CD14-positive monocyte (primary cell): Measurements from ENCODE around the gene SMTNL2. TPM values are rescaled to one million over a fixed set of nuclear protein-coding genes. Genes with fewer than 3 reads are reported as not detected.
"Not testable (repeated sequence)": the region's sequence is repeated elsewhere in the genome, so short reads cannot be mapped to it uniquely, and the experiment has no call there.

Experiments
- DNase-seq, 3 donors: peaks; one replicate each; pipeline ENCODE4 v3.0.0-alpha.2; 2011 to 2022
- H2AFZ ChIP-seq: 2 replicates; pipeline ENCODE4 v1.6.0; 2012; ENCODE audit warnings: mild to moderate bottlenecking, low read depth, low read length, inconsistent platforms; ENCODE audit not compliant: insufficient read depth, poor library complexity, severe bottlenecking
- H3K27ac ChIP-seq, 2 donors: 1 replicate in 1 of 2; 2 replicates in 1 of 2; pipeline ENCODE4 v1.5.1; 2012 to 2013; ENCODE audit warnings: low read length in 2 of 2, control low read depth in 1 of 2, inconsistent platforms in 1 of 2, low read depth in 1 of 2, mild to moderate bottlenecking in 1 of 2
- H3K27me3 ChIP-seq, 2 donors: one replicate each; pipeline versions ENCODE4 v1.6.0 to v1.6.1; 2011 to 2013; ENCODE audit warnings: low read length in 2 of 2; ENCODE audit not compliant: control insufficient read depth in 2 of 2, insufficient read depth in 2 of 2
- H3K36me3 ChIP-seq, 2 donors: replicated peaks in 1 of 2; 1 replicate in 1 of 2; 2 replicates in 1 of 2; pipeline versions ENCODE4 v1.5.1 to v1.6.1; 2012 to 2013; ENCODE audit warnings: low read length in 2 of 2, control low read depth in 1 of 2, inconsistent platforms in 1 of 2, mild to moderate bottlenecking in 1 of 2; ENCODE audit not compliant: insufficient read depth in 2 of 2, control insufficient read depth in 1 of 2
- H3K4me1 ChIP-seq, 2 donors: 1 replicate in 1 of 2; 2 replicates in 1 of 2; pipeline versions ENCODE4 v1.5.1 to v1.6.1; 2012 to 2013; ENCODE audit warnings: low read length in 2 of 2, control low read depth in 1 of 2, inconsistent platforms in 1 of 2, mild to moderate bottlenecking in 1 of 2, moderate library complexity in 1 of 2; ENCODE audit not compliant: insufficient read depth in 2 of 2, control insufficient read depth in 1 of 2
- H3K4me2 ChIP-seq: replicated peaks from 2 replicates; pipeline ENCODE3; 2012; ENCODE audit warnings: low read length, moderate library complexity, mild to moderate bottlenecking; ENCODE audit not compliant: poor library complexity, severe bottlenecking; ENCODE audit errors: extremely low read depth
- H3K4me3 ChIP-seq, 3 experiments: fragments of 200-600 bp in 1 of 3; sonication (generic) in 1 of 3; replicated peaks in 1 of 3; 1 replicate in 2 of 3; 2 replicates in 1 of 3; pipeline ENCODE4 v1.5.1; 2011 to 2013; ENCODE audit warnings: low read length in 3 of 3, mild to moderate bottlenecking in 3 of 3, control low read depth in 2 of 3, low read depth in 2 of 3, inconsistent platforms in 1 of 3, moderate library complexity in 1 of 3
- H3K79me2 ChIP-seq: 2 replicates; pipeline ENCODE4 v1.6.0; 2012; ENCODE audit warnings: mild to moderate bottlenecking, control low read depth, inconsistent platforms, low read length, moderate library complexity; ENCODE audit not compliant: insufficient read depth
- H3K9ac ChIP-seq: 2 replicates; pipeline ENCODE4 v1.6.0; 2017; ENCODE audit warnings: low read length, mild to moderate bottlenecking; ENCODE audit not compliant: insufficient read depth, poor library complexity, severe bottlenecking
- H3K9me3 ChIP-seq, 2 donors: replicated peaks in 1 of 2; 1 replicate in 1 of 2; 2 replicates in 1 of 2; pipeline versions ENCODE4 v1.5.1 to v1.6.1; 2012 to 2013; ENCODE audit warnings: low read length in 2 of 2, control low read depth in 1 of 2; ENCODE audit not compliant: control insufficient read depth in 1 of 2, insufficient read depth in 1 of 2
- H4K20me1 ChIP-seq: 2 replicates; pipeline ENCODE4 v1.6.0; 2012; ENCODE audit warnings: mild to moderate bottlenecking, low read length, control low read depth, moderate library complexity; ENCODE audit not compliant: insufficient read depth
- H3K27ac Mint-ChIP-seq, 7 donors: one replicate each; pipeline ENCODE4 v1.8.0; 2020; ENCODE audit warnings: mild to moderate bottlenecking in 7 of 7, mixed read lengths in 7 of 7, moderate library complexity in 6 of 7, inconsistent platforms in 2 of 7
- H3K27me3 Mint-ChIP-seq, 3 donors: one replicate each; pipeline ENCODE4 v1.8.0; 2021 to 2022; ENCODE audit warnings: low read depth in 3 of 3, mild to moderate bottlenecking in 3 of 3, mixed read lengths in 3 of 3, moderate library complexity in 3 of 3, inconsistent platforms in 1 of 3
- H3K36me3 Mint-ChIP-seq, 2 donors: one replicate each; pipeline ENCODE4 v1.8.0; 2020; ENCODE audit warnings: mixed read lengths in 2 of 2, inconsistent platforms in 1 of 2, mild to moderate bottlenecking in 1 of 2
- H3K4me1 Mint-ChIP-seq: one replicate; pipeline ENCODE4 v1.8.0; 2020; ENCODE audit warnings: mild to moderate bottlenecking, mixed read lengths
- H3K4me3 Mint-ChIP-seq, 2 donors: one replicate each; pipeline ENCODE4 v1.8.0; 2020; ENCODE audit warnings: mild to moderate bottlenecking in 2 of 2, mixed read lengths in 2 of 2, moderate library complexity in 1 of 2
- H3K9me3 Mint-ChIP-seq, 7 donors: one replicate each; pipeline ENCODE4 v1.8.0; 2020 to 2022; ENCODE audit warnings: mixed read lengths in 7 of 7, mild to moderate bottlenecking in 6 of 7, moderate library complexity in 6 of 7, inconsistent platforms in 2 of 7
- CTCF ChIP-seq: fragments of 200-600 bp; IDR thresholded peaks from one replicate; pipeline ENCODE4 v1.8.0; 2022; ENCODE audit warnings: antibody characterized with exemption, mild to moderate bottlenecking
- WGBS: methylation state at CpG from one replicate; pipeline ENCODE4 v1.1.5; 2013; ENCODE audit warnings: missing lambda C conversion rate; ENCODE audit not compliant: insufficient coverage; 5-methylcytosine and 5-hydroxymethylcytosine counted together
- intact Hi-C, 2 donors: fragments of 100-400 bp; cut with micrococcal nuclease; formaldehyde crosslinking; loops; one replicate each; pipeline versions ENCODE4 v1.15.0 to v1.15.1; 2023
- polyA plus RNA-seq, 3 donors: library from polyadenylated mRNA; depleted of rRNA in 1 of 3; unstranded in 2 of 3; stranded (reverse) in 1 of 3; fragments of 300-500 nt in 2 of 3; fragments of >200 nt in 1 of 3; fragmentation: Illumina TruSeq in 2 of 3; gene quantifications; 1 replicate in 2 of 3; 2 replicates in 1 of 3; pipeline ENCODE4 v1.2.3, GENCODE V29; 2012 to 2021

Gene SMTNL2
- polyA plus RNA-seq, 3 donors = 0.08 TPM; not detected in 2

GRCh38 chr17:4594406-4594805 lies 10.1 kb downstream of the SMTNL2 start:
- no peak overlapping the region for H3K27ac ChIP-seq
- H3K36me3 ChIP-seq = no peaks in the 10 kb centered on the region
- H2AFZ ChIP-seq = no peak overlapping the region
- Mint-ChIP-seq H3K36me3 (no peaks in the 10 kb centered on the region), H3K27ac (no peak overlapping the region), H3K9me3 (no peaks in the 10 kb centered on the region), H3K4me3 (no peak overlapping the region), H3K4me1 (peaks cover 7% of the 10 kb centered on the region), H3K27me3 (peaks cover 7 to 23% (median 18%) of the 10 kb centered on the region in 3 donors)
- H3K4me3 ChIP-seq = no peak overlapping the region
- 100% methylated on average over 3 of the region's 7 CpGs for WGBS
- no peak for TF ChIP-seq CTCF
- intact Hi-C loops = no loop called here
- H3K79me2 ChIP-seq = no peaks in the 10 kb centered on the region
- no peaks in the 10 kb centered on the region for H4K20me1 ChIP-seq
- no peaks in the 10 kb centered on the region for H3K9me3 ChIP-seq
- no peak overlapping the region for H3K4me2 ChIP-seq
- H3K9ac ChIP-seq = no peak overlapping the region
- peaks cover 4 to 6% of the 10 kb centered on the region in 2 donors for H3K4me1 ChIP-seq
- H3K27me3 ChIP-seq = peaks cover 0 to 1% of the 10 kb centered on the region in 2 donors
- no peak for DNase-seq

- H3K36me3 Mint-ChIP-seq = no peaks in the 10 kb centered on the region
- H4K20me1 ChIP-seq = no peaks in the 10 kb centered on the region
- H3K9me3 ChIP-seq = no peaks in the 10 kb centered on the region
- peak; percentile 23 to 46 (median 26) for DNase-seq
- 13% methylated on average over 27 of the region's 29 CpGs for WGBS
- H3K27me3 ChIP-seq = no peaks in the 10 kb centered on the region
- H3K4me3 ChIP-seq = no peak overlapping the region
- H3K4me1 ChIP-seq = peaks cover 4 to 6% of the 10 kb centered on the region in 2 donors
- peak overlapping the region; percentile 39 for H3K4me2 ChIP-seq
- H3K9me3 Mint-ChIP-seq = no peaks in the 10 kb centered on the region
- peaks cover 7% of the 10 kb centered on the region for H3K4me1 Mint-ChIP-seq
- H3K4me3 Mint-ChIP-seq = peak overlapping the region; percentile 48 to 49
- H3K27me3 Mint-ChIP-seq = peaks cover 8 to 21% (median 18%) of the 10 kb centered on the region in 3 donors
- H3K27ac ChIP-seq = no peak overlapping the region
- TF ChIP-seq CTCF = peak; percentile 66
- H3K79me2 ChIP-seq = no peaks in the 10 kb centered on the region
- H3K27ac Mint-ChIP-seq = peak overlapping the region in 1 of 7 donors; percentile 68
- intact Hi-C loops = no loop called here
- peak overlapping the region; percentile 65 for H2AFZ ChIP-seq
- H3K36me3 ChIP-seq = no peaks in the 10 kb centered on the region
- peak overlapping the region; percentile 17 for H3K9ac ChIP-seq
Observed at GRCh38 chr17:4594931-4595684, 10.8 kb downstream of the SMTNL2 start.

DNA sequence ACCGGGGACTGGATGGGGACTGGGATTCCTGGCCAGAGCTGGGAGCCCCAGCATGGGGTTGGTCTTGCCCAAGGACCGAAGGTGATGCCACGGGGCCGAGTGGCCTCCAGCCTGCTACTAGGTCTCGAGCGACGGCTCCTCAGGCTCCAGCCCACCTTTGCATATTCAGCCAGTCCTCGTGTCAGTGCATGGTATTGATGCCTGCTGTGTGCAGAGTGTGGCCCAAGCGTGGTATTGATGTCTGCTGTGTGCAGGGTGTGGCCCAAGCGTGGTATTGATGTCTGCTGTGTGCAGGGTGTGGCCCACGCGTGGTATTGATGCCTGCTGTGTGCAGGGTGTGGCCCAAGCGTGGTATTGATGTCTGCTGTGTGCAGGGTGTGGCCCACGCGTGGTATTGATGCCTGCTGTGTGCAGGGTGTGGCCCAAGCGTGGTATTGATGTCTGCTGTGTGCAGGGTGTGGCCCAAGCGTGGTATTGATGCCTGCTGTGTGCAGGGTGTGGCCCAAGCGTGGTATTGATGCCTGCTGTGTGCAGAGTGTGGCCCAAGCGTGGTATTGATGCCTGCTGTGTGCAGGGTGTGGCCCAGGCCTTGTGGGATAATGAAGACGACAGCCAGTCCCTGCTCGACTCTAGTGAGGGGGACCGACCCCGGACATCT lies 11.5 kb downstream of the SMTNL2 start:
- H3K27ac Mint-ChIP-seq, H3K79me2 ChIP-seq, H3K4me1 Mint-ChIP-seq, H3K9me3 Mint-ChIP-seq, H3K4me3 Mint-ChIP-seq, intact Hi-C loops, DNase-seq, H3K9me3 ChIP-seq, H3K4me2 ChIP-seq, H3K9ac ChIP-seq, H3K4me1 ChIP-seq, H3K27me3 ChIP-seq, H3K27ac ChIP-seq, H3K36me3 ChIP-seq, H3K4me3 ChIP-seq, H2AFZ ChIP-seq, H4K20me1 ChIP-seq, H3K36me3 Mint-ChIP-seq: not testable (repeated sequence)
- WGBS = 97% methylated on average over 9 of the region's 23 CpGs
- peaks cover 4 to 17% (median 15%) of the 10 kb centered on the region in 3 donors for H3K27me3 Mint-ChIP-seq
